IMR-90 (cell line): Measurements from ENCODE around the gene C1GALT1C1. TPM values are rescaled to one million over a fixed set of nuclear protein-coding genes. Genes with fewer than 3 reads are reported as not detected.
A peak's percentile ranks its signal among the peaks of the same experiment; 100 is the strongest.

Source experiments
- ATAC-seq: fragments of 200-7000 bp; cut with Tn5 transposase; 2 replicates; pipeline ENCODE4 v1.9.1; 2020; ENCODE audit warnings: low read depth, mild to moderate bottlenecking, moderate library complexity
- BruUV-seq: library from RNA; stranded (reverse); fragments of 400-500 nt; replicated peaks from 2 replicates; lab custom pipeline; 2021; lab: Mats Ljungman, UMichigan
- CTCF ChIA-PET: fragments of 300-600 bp; formaldehyde crosslinking; extraction: SDS; loops from one replicate; lab custom pipeline; 2021; ENCODE audit warnings: antibody characterized with exemption; lab: Yijun Ruan, JAX
- POLR2A ChIA-PET: fragments of 300-600 bp; sonication (Branson Sonifier 250); formaldehyde crosslinking; loops from one replicate; lab custom pipeline; 2022; ENCODE audit warnings: antibody characterized with exemption; ENCODE audit not compliant: unreplicated experiment; lab: Charles Lee
- DNase-seq: peaks from one replicate; pipeline ENCODE4 v3.0.0; 2013
- H2AFZ ChIP-seq: replicated peaks from 2 replicates; pipeline ENCODE3; 2013; ENCODE audit warnings: low read length, mild to moderate bottlenecking; ENCODE audit not compliant: poor library complexity
- H2AK5ac ChIP-seq: 2 replicates; pipeline ENCODE4 v1.6.1; 2013; ENCODE audit warnings: low read depth, low read length, inconsistent platforms
- H2AK9ac ChIP-seq: replicated peaks from 2 replicates; pipeline ENCODE3; 2013; ENCODE audit warnings: mild to moderate bottlenecking, low read depth, low read length, moderate library complexity; ENCODE audit not compliant: poor library complexity
- H2BK120ac ChIP-seq: 2 replicates; pipeline ENCODE4 v1.6.1; 2013; ENCODE audit warnings: low read depth, low read length, inconsistent platforms
- H2BK15ac ChIP-seq: 3 replicates; pipeline ENCODE4 v1.6.1; 2013; ENCODE audit warnings: low read depth, low read length, inconsistent platforms
- H2BK20ac ChIP-seq: 2 replicates; pipeline ENCODE4 v1.6.1; 2013; ENCODE audit warnings: low read depth, mild to moderate bottlenecking, inconsistent platforms, low read length, moderate library complexity
- H2BK5ac ChIP-seq: 2 replicates; pipeline ENCODE4 v1.6.1; 2013; ENCODE audit warnings: mild to moderate bottlenecking, low read depth, low read length, inconsistent platforms; ENCODE audit not compliant: poor library complexity, severe bottlenecking
- H3K14ac ChIP-seq: replicated peaks from 2 replicates; pipeline ENCODE4 v1.6.1; 2013; ENCODE audit warnings: low read depth, low read length, inconsistent platforms
- H3K18ac ChIP-seq: 2 replicates; pipeline ENCODE4 v1.6.1; 2013; ENCODE audit warnings: low read depth, low read length, control low read depth
- H3K23ac ChIP-seq: 2 replicates; pipeline ENCODE4 v1.6.1; 2013; ENCODE audit warnings: low read depth, low read length, inconsistent platforms
- H3K27ac ChIP-seq: 2 replicates; pipeline ENCODE4 v1.5.1; 2013; ENCODE audit warnings: mild to moderate bottlenecking, control low read depth, low read length; ENCODE audit not compliant: insufficient read depth
- H3K27me3 ChIP-seq: 2 replicates; pipeline ENCODE4 v1.6.1; 2013; ENCODE audit warnings: low read length; ENCODE audit not compliant: control insufficient read depth, insufficient read depth
- H3K36me3 ChIP-seq: 2 replicates; pipeline ENCODE4 v1.6.1; 2013; ENCODE audit warnings: low read length, mixed read lengths; ENCODE audit not compliant: control insufficient read depth, insufficient read depth
- H3K4ac ChIP-seq: 2 replicates; pipeline ENCODE4 v1.6.1; 2013; ENCODE audit warnings: low read depth, low read length, inconsistent platforms
- H3K4me1 ChIP-seq: 2 replicates; pipeline ENCODE4 v1.6.1; 2013; ENCODE audit warnings: low read length, mixed read lengths; ENCODE audit not compliant: control insufficient read depth, insufficient read depth
- H3K4me2 ChIP-seq: 2 replicates; pipeline ENCODE4 v1.6.1; 2013; ENCODE audit warnings: low read depth, mild to moderate bottlenecking, control low read depth, low read length, moderate library complexity
- H3K4me3 ChIP-seq: 2 replicates; pipeline ENCODE4 v1.5.1; 2013; ENCODE audit warnings: low read depth, mild to moderate bottlenecking, control low read depth, low read length, moderate library complexity; ENCODE audit not compliant: insufficient read depth
- H3K56ac ChIP-seq: 2 replicates; pipeline ENCODE4 v1.6.1; 2013; ENCODE audit warnings: low read length, inconsistent platforms; ENCODE audit not compliant: insufficient read depth; ENCODE audit errors: extremely low read depth
- H3K79me1 ChIP-seq, 2 experiments: 2 replicates each; pipeline ENCODE4 v1.6.1; 2013; ENCODE audit warnings: low read length in 2 of 2, inconsistent platforms in 1 of 2, low read depth in 1 of 2
- H3K9ac ChIP-seq: 2 replicates; pipeline ENCODE4 v1.6.1; 2013; ENCODE audit warnings: low read depth, low read length, control low read depth
- H3K9me1 ChIP-seq: 2 replicates; pipeline ENCODE4 v1.6.1; 2013; ENCODE audit warnings: low read length, inconsistent platforms; ENCODE audit not compliant: insufficient read depth
- H3K9me3 ChIP-seq: 2 replicates; pipeline ENCODE4 v1.6.1; 2013; ENCODE audit warnings: low read length; ENCODE audit not compliant: control insufficient read depth, insufficient read depth
- H4K20me1 ChIP-seq: 2 replicates; pipeline ENCODE4 v1.6.1; 2013; ENCODE audit warnings: low read length, inconsistent platforms; ENCODE audit not compliant: insufficient read depth
- H4K5ac ChIP-seq: 2 replicates; pipeline ENCODE4 v1.6.1; 2013; ENCODE audit warnings: mild to moderate bottlenecking, low read depth, low read length, control low read depth
- H4K8ac ChIP-seq, 2 experiments: 2 replicates each; pipeline ENCODE4 v1.6.1; 2013; ENCODE audit warnings: low read depth in 2 of 2, low read length in 2 of 2, control low read depth in 1 of 2, inconsistent platforms in 1 of 2
- H4K91ac ChIP-seq: 2 replicates; pipeline ENCODE4 v1.6.1; 2013; ENCODE audit warnings: low read depth, low read length, inconsistent platforms; ENCODE audit not compliant: insufficient read depth
- BHLHE40 ChIP-seq: fragments of 150-350 bp; IDR thresholded peaks from 2 replicates; pipeline ENCODE4 v1.6.1; 2016; ENCODE audit warnings: mild to moderate bottlenecking, low read depth, low read length
- MAFK ChIP-seq: IDR thresholded peaks from 2 replicates; pipeline ENCODE4 v1.6.1; 2012; ENCODE audit warnings: low read depth, low read length, improper control_type of control experiment
- NFE2L2 ChIP-seq: fragments of 150-350 bp; IDR thresholded peaks from 2 replicates; pipeline ENCODE4 v1.6.1; 2016; ENCODE audit warnings: low read depth, mild to moderate bottlenecking, low read length
- POLR2A ChIP-seq: IDR thresholded peaks from 2 replicates; pipeline ENCODE4 v1.6.1; 2012; ENCODE audit warnings: mild to moderate bottlenecking, low read depth, low read length
- RAD21 ChIP-seq: IDR thresholded peaks from 2 replicates; pipeline ENCODE4 v1.6.1; 2012; ENCODE audit warnings: low read length, improper control_type of control experiment
- RFX5 ChIP-seq: IDR thresholded peaks from 2 replicates; pipeline ENCODE4 v1.8.0; 2012; ENCODE audit warnings: low read depth, mild to moderate bottlenecking, low read length, moderate library complexity
- SMC3 ChIP-seq: fragments of 150-350 bp; IDR thresholded peaks from 2 replicates; pipeline ENCODE4 v1.6.1; 2016; ENCODE audit warnings: low read depth, mild to moderate bottlenecking, antibody characterized with exemption, low read length, moderate library complexity
- WGBS, 2 experiments: methylation state at CpG; one replicate each; pipeline versions ENCODE4 v1.1.5 to v1.1.7; 2013; ENCODE audit warnings: missing lambda C conversion rate in 2 of 2; ENCODE audit not compliant: insufficient read length in 1 of 2; ENCODE audit errors: extremely low coverage in 2 of 2; 5-methylcytosine and 5-hydroxymethylcytosine counted together
- dilution Hi-C: fragments of 300-500 bp; cut with HindIII; formaldehyde crosslinking; loops from one replicate; pipeline ENCODE4 v1.14.3; 2018; ENCODE audit warnings: low sequenced_read_pairs; ENCODE audit not compliant: unreplicated experiment
- in situ Hi-C: fragments of 300-500 bp; cut with MboI; formaldehyde crosslinking; loops from 3 replicates; pipeline ENCODE4 v1.14.3; 2019; ENCODE audit warnings: low sequenced_read_pairs, inconsistent platforms, mixed read lengths
- intact Hi-C: fragments of 100-400 bp; cut with micrococcal nuclease; formaldehyde crosslinking; loops from 2 replicates; pipeline ENCODE4 v1.10.0; 2022
- polyA plus RNA-seq, 3 experiments: library from polyadenylated mRNA; depleted of rRNA; stranded (reverse); fragments of >200 nt; gene quantifications; 2 replicates each; pipeline ENCODE4 v1.2.3, GENCODE V29; 2012; ENCODE audit warnings: low replicate concordance in 1 of 3
- total RNA-seq: library from RNA; depleted of rRNA; stranded (reverse); fragments of >200 nt; gene quantifications from 2 replicates; pipeline ENCODE4 v1.2.3, GENCODE V29; 2012
- TF ChIP-seq, protein P1 (sequence below): conservative IDR thresholded peaks from 2 replicates; pipeline ENCODE4 v1.5.1; 2012; ENCODE audit warnings: mild to moderate bottlenecking, low read depth, low read length, improper control_type of control experiment

The C1GALT1C1 gene
- total and polyA plus RNA-seq, 2 of the 4 experiments (the other 2 are of a cell fraction) = 15.2 to 20.0 TPM

DNA sequence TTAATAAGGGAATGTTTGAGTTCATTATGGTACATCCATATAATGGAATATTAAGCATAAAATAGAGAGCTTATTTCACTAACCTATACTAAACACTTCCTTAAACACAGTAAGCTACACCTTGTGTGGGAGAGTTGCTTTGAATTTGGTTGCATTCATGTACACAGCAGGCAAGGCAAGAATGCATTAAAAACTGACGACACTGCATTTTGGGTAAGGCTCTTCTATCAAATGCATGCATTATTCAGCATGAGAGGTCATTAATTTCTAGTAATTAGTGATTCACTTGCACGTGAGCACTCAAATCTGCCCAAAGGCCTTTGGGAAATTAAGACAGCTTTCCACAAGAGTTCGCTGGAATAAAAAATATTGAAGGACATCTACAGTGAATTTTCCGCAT, 8.8 kb upstream of the C1GALT1C1 start:
- DNase-seq (no peak), ATAC-seq (no peak)
- Histone ChIP-seq H3K36me3 (no peaks in the 10 kb centered on the region), H4K20me1 (no peaks in the 10 kb centered on the region), H4K5ac (no peak overlapping the region), H3K18ac (no peak overlapping the region), H2BK15ac (no peak overlapping the region), H3K4me3 (no peak overlapping the region), H3K9me1 (no peaks in the 10 kb centered on the region), H2AFZ (no peak overlapping the region), H3K79me1 (no peaks in the 10 kb centered on the region), H3K14ac (no peak overlapping the region), H3K27ac (no peak overlapping the region), H3K4ac (no peak overlapping the region), H4K91ac (no peak overlapping the region), H2BK20ac (no peak overlapping the region), H3K27me3 (no peaks in the 10 kb centered on the region), H3K23ac (no peak overlapping the region), H2AK9ac (no peak overlapping the region), H3K56ac (no peak overlapping the region), H2AK5ac (no peak overlapping the region), H2BK5ac (no peak overlapping the region), H2BK120ac (no peak overlapping the region), H4K8ac (no peak overlapping the region), H3K9ac (no peak overlapping the region), H3K9me3 (no peaks in the 10 kb centered on the region), H3K4me1 (no peaks in the 10 kb centered on the region), H3K4me2 (no peak overlapping the region)
- WGBS, 2 experiments = 0% methylated on average over 1 of the region's 4 CpGs; no CpG with 5 or more reads in 1 of the 2 experiments
- dilution Hi-C loops = no loop called here
- TF ChIP-seq MAFK (peak; percentile 78), POLR2A (no peak), NFE2L2 (no peak), BHLHE40 (no peak), SMC3 (no peak), RFX5 (no peak), RAD21 (no peak)
- TF ChIP-seq, protein P1, sequence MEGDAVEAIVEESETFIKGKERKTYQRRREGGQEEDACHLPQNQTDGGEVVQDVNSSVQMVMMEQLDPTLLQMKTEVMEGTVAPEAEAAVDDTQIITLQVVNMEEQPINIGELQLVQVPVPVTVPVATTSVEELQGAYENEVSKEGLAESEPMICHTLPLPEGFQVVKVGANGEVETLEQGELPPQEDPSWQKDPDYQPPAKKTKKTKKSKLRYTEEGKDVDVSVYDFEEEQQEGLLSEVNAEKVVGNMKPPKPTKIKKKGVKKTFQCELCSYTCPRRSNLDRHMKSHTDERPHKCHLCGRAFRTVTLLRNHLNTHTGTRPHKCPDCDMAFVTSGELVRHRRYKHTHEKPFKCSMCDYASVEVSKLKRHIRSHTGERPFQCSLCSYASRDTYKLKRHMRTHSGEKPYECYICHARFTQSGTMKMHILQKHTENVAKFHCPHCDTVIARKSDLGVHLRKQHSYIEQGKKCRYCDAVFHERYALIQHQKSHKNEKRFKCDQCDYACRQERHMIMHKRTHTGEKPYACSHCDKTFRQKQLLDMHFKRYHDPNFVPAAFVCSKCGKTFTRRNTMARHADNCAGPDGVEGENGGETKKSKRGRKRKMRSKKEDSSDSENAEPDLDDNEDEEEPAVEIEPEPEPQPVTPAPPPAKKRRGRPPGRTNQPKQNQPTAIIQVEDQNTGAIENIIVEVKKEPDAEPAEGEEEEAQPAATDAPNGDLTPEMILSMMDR = no peak
- no TSS peak for BruUV-seq
- in situ Hi-C loops = no loop called here
- intact Hi-C loops = no loop called here
- ChIA-PET POLR2A (interaction anchor here (0.6 kb wide), 1 partner anchor 77 kb away, joined by 12 read pairs; no protein-coding TSS in a partner anchor), CTCF (no interaction called here)
